ENCODE results near the gene NT5M. TPM values are rescaled to one million over a fixed set of nuclear protein-coding genes. Genes with fewer than 3 reads are reported as not detected.
A peak's percentile ranks its signal among the peaks of the same experiment; 100 is the strongest.

Gene NT5M
- total RNA-seq, 1 experiment from 2014 or later = 10.8 TPM

- H3K27me3 Mint-ChIP-seq (ENCODE audit: low read depth) = peaks cover 4% of the 10 kb centered on the region
- H3K9me3 Mint-ChIP-seq = peaks cover 22% of the 10 kb centered on the region
- H3K27ac Mint-ChIP-seq = no peak overlapping the region
- peaks cover 3% of the 10 kb centered on the region; the same call in 1 of the 2 replicates for H3K36me3 Mint-ChIP-seq
- CTCF ChIA-PET = interaction anchor here (1.0 to 5.9 kb wide), 6 partner anchors 31 to 286 kb away, joined by 3 to 71 read pairs (median 6); partner anchors contain the start of gene RASD1
- peaks cover 3% of the 10 kb centered on the region; the same call in 1 of the 2 replicates for H3K4me1 Mint-ChIP-seq
- ATAC-seq = peak; percentile 80
- H3K4me3 Mint-ChIP-seq = no peak overlapping the region
- POLR2A ChIA-PET = no interaction called here
- DNase-seq (ENCODE audit: low spot score) = peak; percentile 85
- TF ChIP-seq MLX (CRISPR knock-in tag; IDR thresholded peaks at IDR 0.05) = no peak
- TF ChIP-seq STAT6 (CRISPR knock-in tag; conservative IDR thresholded peaks at IDR 0.05; ENCODE audit: low read depth) = no peak
- no peak for TF ChIP-seq MYBL2 (CRISPR knock-in tag; IDR thresholded peaks at IDR 0.05)
- TF ChIP-seq NFE2L1 (CRISPR knock-in tag; IDR thresholded peaks at IDR 0.05) = no peak
- TF ChIP-seq ATF2 (CRISPR knock-in tag; IDR thresholded peaks at IDR 0.05; ENCODE audit: borderline replicate concordance, low read depth) = no peak
- no peak for TF ChIP-seq FOXP4 (CRISPR knock-in tag; IDR thresholded peaks at IDR 0.05)
- no peak for TF ChIP-seq RELA (CRISPR knock-in tag; IDR thresholded peaks at IDR 0.05; ENCODE audit: borderline replicate concordance)
- TF ChIP-seq ZNF396 (CRISPR knock-in tag; IDR thresholded peaks at IDR 0.05; ENCODE audit: borderline replicate concordance) = no peak
- TF ChIP-seq ZNF423 (CRISPR knock-in tag; IDR thresholded peaks at IDR 0.05) = peak; percentile 55
- no peak for TF ChIP-seq ZNF263 (CRISPR knock-in tag; IDR thresholded peaks at IDR 0.05; ENCODE audit: low read depth)
- no peak for TF ChIP-seq SMAD4 (CRISPR knock-in tag; IDR thresholded peaks at IDR 0.05)
- no peak for TF ChIP-seq TEAD4 (CRISPR knock-in tag; IDR thresholded peaks at IDR 0.05)
- no peak for TF ChIP-seq SOX15 (CRISPR knock-in tag; IDR thresholded peaks at IDR 0.05)
- TF ChIP-seq ELF4 (CRISPR knock-in tag; IDR thresholded peaks at IDR 0.05; ENCODE audit: low read depth) = no peak
- no peak for TF ChIP-seq AR (CRISPR knock-in tag; IDR thresholded peaks at IDR 0.05)
- no peak for TF ChIP-seq ZNF317 (CRISPR knock-in tag; IDR thresholded peaks at IDR 0.05; ENCODE audit: borderline replicate concordance, low read depth)
- no peak for TF ChIP-seq IRF1 (CRISPR knock-in tag; IDR thresholded peaks at IDR 0.05)
- no peak for TF ChIP-seq TP53 (CRISPR knock-in tag; IDR thresholded peaks at IDR 0.05)
- peak; percentile 99 for TF ChIP-seq CTCF (IDR thresholded peaks at IDR 0.05)
- TF ChIP-seq FOXJ3 (CRISPR knock-in tag; IDR thresholded peaks at IDR 0.05; ENCODE audit: borderline replicate concordance) = no peak
- no peak for TF ChIP-seq ESRRA (CRISPR knock-in tag; IDR thresholded peaks at IDR 0.05; ENCODE audit: borderline replicate concordance)
- no peak for TF ChIP-seq GTF2I (CRISPR knock-in tag; conservative IDR thresholded peaks at IDR 0.05)
- no peak for TF ChIP-seq HMGA2 (CRISPR knock-in tag; IDR thresholded peaks at IDR 0.05)
These were observed 53.2 kb downstream of the NT5M start for GRCh38 chr17:17356149-17356930.
